ENCODE measurements around the gene SYCE3. TPM values are rescaled to one million over a fixed set of nuclear protein-coding genes. Genes with fewer than 3 reads are reported as not detected.
"Not testable (repeated sequence)": the region's sequence is repeated elsewhere in the genome, so short reads cannot be mapped to it uniquely, and the experiment has no call there.

The SYCE3 gene
- total RNA-seq, 2 experiments from 2014 or later: 3.8 TPM

GRCh38 chr22:50523806-50524675 lies 38.7 kb downstream of the SYCE3 start:
- Mint-ChIP-seq H3K4me3 (peak overlapping the region; percentile 77), H3K4me1 (peaks cover 33% of the 10 kb centered on the region), H3K27me3 (no peaks in the 10 kb centered on the region), H3K9me3 (ENCODE audit: low read depth) (no peaks in the 10 kb centered on the region), H3K36me3 (ENCODE audit: low read depth) (peaks cover 27% of the 10 kb centered on the region), H3K27ac (peak overlapping the region; percentile 60)
- POLR2A ChIA-PET: interaction anchor here (0.6 to 3.1 kb wide), 7 partner anchors 9 to 97 kb away, joined by 4 to 65 read pairs (median 13); partner anchors contain the start of genes LMF2 and NCAPH2
- peak; percentile 25 for DNase-seq
- ATAC-seq: no peak
- CTCF ChIA-PET: interaction anchor here (0.7 to 5.2 kb wide), 8 partner anchors 9 to 282 kb away, joined by 4 to 76 read pairs (median 8); partner anchors contain the start of genes LMF2, NCAPH2 and SYCE3
- intact Hi-C loops (cut with DNase I, micrococcal nuclease): no loop called here

GRCh38 chr22:50523458-50523805 lies 39.3 kb downstream of the SYCE3 start:
- DNase-seq: no peak
- Mint-ChIP-seq H3K27me3 (no peaks in the 10 kb centered on the region), H3K36me3 (ENCODE audit: low read depth) (peaks cover 23% of the 10 kb centered on the region), H3K27ac (no peak overlapping the region), H3K4me1 (peaks cover 27% of the 10 kb centered on the region), H3K9me3 (ENCODE audit: low read depth) (no peaks in the 10 kb centered on the region), H3K4me3 (no peak overlapping the region)
- no peak for ATAC-seq
- ChIA-PET CTCF (interaction anchor here (1.2 kb wide), 1 partner anchor 98 kb away, joined by 4 read pairs; no protein-coding TSS in a partner anchor), POLR2A (interaction anchor here (0.6 to 3.1 kb wide), 3 partner anchors 15 to 268 kb away, joined by 3 to 25 read pairs (median 10); partner anchors contain the start of genes LMF2 and NCAPH2)
- intact Hi-C loops (cut with DNase I, micrococcal nuclease): no loop called here

- DNase-seq (peak; percentile 14), ATAC-seq (no peak)
- intact Hi-C loops (cut with DNase I, micrococcal nuclease): no loop called here
- Mint-ChIP-seq H3K9me3 (ENCODE audit: low read depth) (no peaks in the 10 kb centered on the region), H3K36me3 (ENCODE audit: low read depth) (peaks cover 22% of the 10 kb centered on the region), H3K4me1 (peaks cover 25% of the 10 kb centered on the region), H3K27ac (no peak overlapping the region), H3K27me3 (no peaks in the 10 kb centered on the region), H3K4me3 (no peak overlapping the region)
- POLR2A ChIA-PET: interaction anchor here (0.6 to 1.7 kb wide), 3 partner anchors 13 to 267 kb away, joined by 3 to 10 read pairs (median 4); partner anchors contain the start of genes LMF2 and NCAPH2
- CTCF ChIA-PET: interaction anchor here (1.4 kb wide), 1 partner anchor 98 kb away, joined by 4 read pairs; no protein-coding TSS in a partner anchor
Observed at GRCh38 chr22:50522806-50523438, 39.8 kb downstream of the SYCE3 start.

GRCh38 chr22:50522208-50522805 lies 40.4 kb downstream of the SYCE3 start:
- no peak for ATAC-seq
- POLR2A ChIA-PET: interaction anchor here (1.5 to 1.7 kb wide), 2 partner anchors 13 to 14 kb away, joined by 4 to 10 read pairs; partner anchors contain the start of genes LMF2 and NCAPH2
- H3K36me3 Mint-ChIP-seq (ENCODE audit: low read depth): peaks cover 27% of the 10 kb centered on the region

GRCh38 chr22:50521710-50522109 lies 41.0 kb downstream of the SYCE3 start:
- Mint-ChIP-seq H3K4me1 (peaks cover 13% of the 10 kb centered on the region), H3K4me3 (no peak overlapping the region), H3K27ac (no peak overlapping the region), H3K9me3 (ENCODE audit: low read depth) (no peaks in the 10 kb centered on the region), H3K27me3 (no peaks in the 10 kb centered on the region), H3K36me3 (ENCODE audit: low read depth) (peaks cover 29% of the 10 kb centered on the region)
- ChIA-PET POLR2A (interaction anchor here (1.7 kb wide), 1 partner anchor 12 kb away, joined by 4 read pairs; no protein-coding TSS in a partner anchor), CTCF (interaction anchor here (1.4 kb wide), 1 partner anchor 99 kb away, joined by 4 read pairs; no protein-coding TSS in a partner anchor)
- intact Hi-C loops (cut with DNase I, micrococcal nuclease): no loop called here
- ATAC-seq (no peak), DNase-seq (no peak)

More at GRCh38 chr22:50522208-50522805, 40.4 kb downstream of the SYCE3 start:
- Mint-ChIP-seq H3K4me1 (peaks cover 19% of the 10 kb centered on the region), H3K4me3 (no peak overlapping the region), H3K27me3 (no peaks in the 10 kb centered on the region), H3K9me3 (ENCODE audit: low read depth) (no peaks in the 10 kb centered on the region), H3K27ac (no peak overlapping the region)
- intact Hi-C loops (cut with DNase I, micrococcal nuclease): no loop called here
- DNase-seq: no peak
- CTCF ChIA-PET: interaction anchor here (1.4 kb wide), 1 partner anchor 98 kb away, joined by 4 read pairs; no protein-coding TSS in a partner anchor

- ATAC-seq (no peak), DNase-seq (no peak)
- intact Hi-C loops (cut with DNase I, micrococcal nuclease): no loop called here
- Mint-ChIP-seq H3K4me3 (no peak overlapping the region), H3K9me3 (ENCODE audit: low read depth) (no peaks in the 10 kb centered on the region), H3K4me1 (peaks cover 12% of the 10 kb centered on the region), H3K36me3 (ENCODE audit: low read depth) (peaks cover 35% of the 10 kb centered on the region), H3K27me3 (no peaks in the 10 kb centered on the region), H3K27ac (no peak overlapping the region)
- ChIA-PET CTCF (no interaction called here), POLR2A (interaction anchor here (1.7 kb wide), 1 partner anchor 11 kb away, joined by 4 read pairs; no protein-coding TSS in a partner anchor)
Observed at GRCh38 chr22:50520826-50521453, 41.8 kb downstream of the SYCE3 start.

- Mint-ChIP-seq H3K4me1 (peaks cover 13% of the 10 kb centered on the region), H3K36me3 (ENCODE audit: low read depth) (peaks cover 39% of the 10 kb centered on the region)
- POLR2A ChIA-PET: interaction anchor here (1.9 kb wide), 1 partner anchor 12 kb away, joined by 7 read pairs; the partner anchor contains the start of genes LMF2 and NCAPH2
- DNase-seq; ATAC-seq; intact Hi-C loops (cut with DNase I, micrococcal nuclease); H3K27me3 Mint-ChIP-seq; H3K4me3 Mint-ChIP-seq; H3K27ac Mint-ChIP-seq; H3K9me3 Mint-ChIP-seq (ENCODE audit: low read depth); CTCF ChIA-PET: not testable (repeated sequence)
Observed at GRCh38 chr22:50520184-50520583, 42.5 kb downstream of the SYCE3 start.

GRCh38 chr22:50519151-50519550 lies 43.6 kb downstream of the SYCE3 start:
- Mint-ChIP-seq H3K36me3 (ENCODE audit: low read depth) (peaks cover 39% of the 10 kb centered on the region), H3K27me3 (no peaks in the 10 kb centered on the region), H3K4me3 (no peak overlapping the region), H3K4me1 (peaks cover 15% of the 10 kb centered on the region), H3K9me3 (ENCODE audit: low read depth) (no peaks in the 10 kb centered on the region), H3K27ac (no peak overlapping the region)
- CTCF ChIA-PET: interaction anchor here (0.6 to 1.4 kb wide), 3 partner anchors 23 to 44 kb away, joined by 3 to 5 read pairs (median 3); partner anchors contain the start of gene SYCE3
- DNase-seq (no peak), ATAC-seq (no peak)
- intact Hi-C loops (cut with DNase I, micrococcal nuclease): no loop called here
- POLR2A ChIA-PET: interaction anchor here (1.9 kb wide), 1 partner anchor 11 kb away, joined by 7 read pairs; the partner anchor contains the start of genes LMF2 and NCAPH2

- POLR2A ChIA-PET: interaction anchor here (1.9 kb wide), 1 partner anchor 10 kb away, joined by 7 read pairs; the partner anchor contains the start of genes LMF2 and NCAPH2
- no peak overlapping the region for H3K4me3 Mint-ChIP-seq
Observed at GRCh38 chr22:50518606-50519005, 44.1 kb downstream of the SYCE3 start.

GRCh38 chr22:50517495-50518260 lies 45.0 kb downstream of the SYCE3 start:
- no peak for DNase-seq
- Mint-ChIP-seq H3K4me3 (no peak overlapping the region), H3K4me1 (peaks cover 17% of the 10 kb centered on the region), H3K36me3 (ENCODE audit: low read depth) (peaks cover 39% of the 10 kb centered on the region), H3K27ac (no peak overlapping the region), H3K27me3 (no peaks in the 10 kb centered on the region), H3K9me3 (ENCODE audit: low read depth) (no peaks in the 10 kb centered on the region)
- POLR2A ChIA-PET: interaction anchor here (1.3 kb wide), 1 partner anchor 8 kb away, joined by 5 read pairs; the partner anchor contains the start of gene SCO2
- intact Hi-C loops (cut with DNase I, micrococcal nuclease): no loop called here
- CTCF ChIA-PET: no interaction called here
- ATAC-seq: no peak

More at GRCh38 chr22:50518606-50519005, 44.1 kb downstream of the SYCE3 start:
- H3K27me3 Mint-ChIP-seq: no peaks in the 10 kb centered on the region
- no peak overlapping the region for H3K27ac Mint-ChIP-seq
- CTCF ChIA-PET: interaction anchor here (1.4 kb wide), 1 partner anchor 45 kb away, joined by 5 read pairs; the partner anchor contains the start of gene SYCE3
- peaks cover 42% of the 10 kb centered on the region for H3K36me3 Mint-ChIP-seq (ENCODE audit: low read depth)
- ATAC-seq (no peak), DNase-seq (no peak)
- intact Hi-C loops (cut with DNase I, micrococcal nuclease): no loop called here
- peaks cover 18% of the 10 kb centered on the region for H3K4me1 Mint-ChIP-seq
- H3K9me3 Mint-ChIP-seq (ENCODE audit: low read depth): no peaks in the 10 kb centered on the region

All from activated CD4-positive, alpha-beta T cell treated with anti-CD3 and anti-CD28 coated beads for 36 hours (primary cell).